Neuronal stem cell (in vitro differentiated cells): ENCODE results near the gene OR5K2.

Source experiments
- DNase-seq: peaks from one replicate; pipeline ENCODE4 v3.0.0-alpha.2; 2013; ENCODE audit warnings: low spot score
- H2AFZ ChIP-seq: one replicate; pipeline ENCODE4 v1.6.1; 2013; ENCODE audit warnings: mild to moderate bottlenecking, low read length, inconsistent platforms
- H2AK5ac ChIP-seq: 2 replicates; pipeline ENCODE4 v1.6.1; 2013; ENCODE audit warnings: low read depth, mild to moderate bottlenecking, inconsistent platforms, low read length, moderate library complexity, mixed read lengths
- H2BK120ac ChIP-seq: 2 replicates; pipeline ENCODE4 v1.6.1; 2013; ENCODE audit warnings: low read depth, mild to moderate bottlenecking, inconsistent platforms, low read length, moderate library complexity, mixed read lengths
- H2BK12ac ChIP-seq: one replicate; pipeline ENCODE4 v1.6.1; 2013; ENCODE audit warnings: low read length, inconsistent platforms
- H2BK15ac ChIP-seq: 2 replicates; pipeline ENCODE4 v1.6.1; 2013; ENCODE audit warnings: mild to moderate bottlenecking, low read length, inconsistent platforms, mixed read lengths
- H2BK5ac ChIP-seq: one replicate; pipeline ENCODE4 v1.6.1; 2013; ENCODE audit warnings: inconsistent platforms, mild to moderate bottlenecking, low read length, moderate library complexity
- H3K14ac ChIP-seq: one replicate; pipeline ENCODE4 v1.6.1; 2013; ENCODE audit warnings: low read length, inconsistent platforms
- H3K18ac ChIP-seq: 2 replicates; pipeline ENCODE4 v1.6.1; 2013; ENCODE audit warnings: low read length, inconsistent platforms
- H3K23ac ChIP-seq: 2 replicates; pipeline ENCODE4 v1.6.1; 2013; ENCODE audit warnings: low read depth, mild to moderate bottlenecking, mixed read lengths, low read length, inconsistent platforms; ENCODE audit not compliant: poor library complexity
- H3K27ac ChIP-seq: replicated peaks from 3 replicates; pipeline ENCODE4 v1.5.1; 2013; ENCODE audit warnings: low read length, inconsistent platforms
- H3K27me3 ChIP-seq, 3 experiments: 2 replicates each; pipeline ENCODE4 v1.6.1; 2013; ENCODE audit warnings: low read length in 3 of 3, mild to moderate bottlenecking in 2 of 3, inconsistent platforms in 1 of 3, low read depth in 1 of 3, mixed read lengths in 1 of 3, moderate library complexity in 1 of 3; ENCODE audit not compliant: control insufficient read depth in 3 of 3, insufficient read depth in 3 of 3
- H3K36me3 ChIP-seq, 2 donors: replicated peaks in 1 of 2; 2 replicates each; pipeline ENCODE4 v1.6.1; 2013; ENCODE audit warnings: low read length in 2 of 2; ENCODE audit not compliant: control insufficient read depth in 2 of 2, insufficient read depth in 2 of 2
- H3K4ac ChIP-seq: 2 replicates; pipeline ENCODE4 v1.6.1; 2013; ENCODE audit warnings: inconsistent platforms, mild to moderate bottlenecking, low read length, moderate library complexity
- H3K4me1 ChIP-seq, 2 donors: 1 replicate in 1 of 2; 2 replicates in 1 of 2; pipeline ENCODE4 v1.6.1; 2013; ENCODE audit warnings: low read length in 2 of 2, low read depth in 1 of 2; ENCODE audit not compliant: control insufficient read depth in 2 of 2, insufficient read depth in 1 of 2
- H3K4me2 ChIP-seq: one replicate; pipeline ENCODE4 v1.6.1; 2013; ENCODE audit warnings: mild to moderate bottlenecking, low read length, inconsistent platforms; ENCODE audit not compliant: insufficient read depth, poor library complexity, severe bottlenecking
- H3K4me3 ChIP-seq, 2 donors: 2 replicates each; pipeline ENCODE4 v1.5.1; 2013; ENCODE audit warnings: low read length in 2 of 2, mild to moderate bottlenecking in 2 of 2, inconsistent platforms in 1 of 2, moderate library complexity in 1 of 2
- H3K79me1 ChIP-seq: one replicate; pipeline ENCODE4 v1.6.1; 2013; ENCODE audit warnings: low read depth, mild to moderate bottlenecking, inconsistent platforms, low read length, moderate library complexity
- H3K9ac ChIP-seq: one replicate; pipeline ENCODE4 v1.6.1; 2013; ENCODE audit warnings: mild to moderate bottlenecking, low read depth, low read length, inconsistent platforms; ENCODE audit not compliant: poor library complexity
- H3K9me3 ChIP-seq, 2 donors: replicated peaks in 1 of 2; 2 replicates each; pipeline versions ENCODE3 to v1.6.1; 2013; ENCODE audit warnings: low read length in 2 of 2, mild to moderate bottlenecking in 2 of 2, inconsistent platforms in 1 of 2, low read depth in 1 of 2, mixed read lengths in 1 of 2, moderate library complexity in 1 of 2; ENCODE audit not compliant: control insufficient read depth in 2 of 2, insufficient read depth in 1 of 2
- H4K8ac ChIP-seq: one replicate; pipeline ENCODE4 v1.6.1; 2013; ENCODE audit warnings: low read depth, mild to moderate bottlenecking, inconsistent platforms, low read length, moderate library complexity
- H4K91ac ChIP-seq: one replicate; pipeline ENCODE4 v1.6.1; 2013; ENCODE audit warnings: low read length, low read depth, mild to moderate bottlenecking, inconsistent platforms; ENCODE audit not compliant: poor library complexity
- WGBS, 2 donors: extraction: QIAGEN DNeasy Blood & Tissue Kit; methylation state at CpG; one replicate each; pipeline ENCODE4 v1.1.7; 2013; ENCODE audit warnings: missing lambda C conversion rate in 2 of 2, mixed read lengths in 1 of 2; ENCODE audit not compliant: insufficient read length in 2 of 2, insufficient replicate concordance in 1 of 2; ENCODE audit errors: extremely low coverage in 2 of 2; 5-methylcytosine and 5-hydroxymethylcytosine counted together

Gene OR5K2

GRCh38 chr3:98454929-98455328, 42.6 kb upstream of the OR5K2 start:
- no peak overlapping the region for H3K4ac ChIP-seq
- no peaks in the 10 kb centered on the region for H3K36me3 ChIP-seq
- no peaks in the 10 kb centered on the region for H3K27me3 ChIP-seq
- no peak overlapping the region for H3K9ac ChIP-seq
- H4K8ac ChIP-seq = no peak overlapping the region
- no peak overlapping the region for H3K4me2 ChIP-seq
- no peak overlapping the region for H2AK5ac ChIP-seq
- H3K18ac ChIP-seq = no peak overlapping the region
- no peak overlapping the region for H3K27ac ChIP-seq
- H3K23ac ChIP-seq = no peak overlapping the region
- H2BK120ac ChIP-seq = no peak overlapping the region
- no peak overlapping the region for H2AFZ ChIP-seq
- H3K9me3 ChIP-seq = no peaks in the 10 kb centered on the region
- no peak overlapping the region for H3K4me3 ChIP-seq
- no peaks in the 10 kb centered on the region for H3K79me1 ChIP-seq
- no peak overlapping the region for H3K14ac ChIP-seq
- no peak for DNase-seq
- no peaks in the 10 kb centered on the region for H3K4me1 ChIP-seq
- H4K91ac ChIP-seq = no peak overlapping the region
- WGBS, 2 donors = no CpG with 5 or more reads among the region's 1 CpG
- H2BK15ac ChIP-seq = no peak overlapping the region
- H2BK12ac ChIP-seq = no peak overlapping the region
- no peak overlapping the region for H2BK5ac ChIP-seq

GRCh38 chr3:98457543-98457942, 39.9 kb upstream of the OR5K2 start:
- H4K8ac ChIP-seq = no peak overlapping the region
- no peak overlapping the region for H3K4me2 ChIP-seq
- H3K9me3 ChIP-seq = no peaks in the 10 kb centered on the region
- DNase-seq = no peak
- no peak overlapping the region for H2BK120ac ChIP-seq
- no peak overlapping the region for H2BK12ac ChIP-seq
- no peak overlapping the region for H2BK5ac ChIP-seq
- H2BK15ac ChIP-seq = no peak overlapping the region
- H3K4me1 ChIP-seq = no peaks in the 10 kb centered on the region
- no peaks in the 10 kb centered on the region for H3K27me3 ChIP-seq
- H4K91ac ChIP-seq = no peak overlapping the region
- H3K27ac ChIP-seq = no peak overlapping the region
- no peak overlapping the region for H3K4ac ChIP-seq
- no peak overlapping the region for H2AFZ ChIP-seq
- WGBS, 2 donors = no CpG with 5 or more reads among the region's 2 CpGs
- no peak overlapping the region for H3K14ac ChIP-seq
- H3K36me3 ChIP-seq = no peaks in the 10 kb centered on the region
- H3K18ac ChIP-seq = no peak overlapping the region
- no peak overlapping the region for H3K23ac ChIP-seq
- H3K79me1 ChIP-seq = no peaks in the 10 kb centered on the region
- H2AK5ac ChIP-seq = no peak overlapping the region
- H3K9ac ChIP-seq = no peak overlapping the region
- no peak overlapping the region for H3K4me3 ChIP-seq

- H2BK15ac ChIP-seq = no peak overlapping the region
- H3K4me2 ChIP-seq = no peak overlapping the region
- no peak overlapping the region for H3K4ac ChIP-seq
- no peak overlapping the region for H2BK5ac ChIP-seq
- H4K91ac ChIP-seq = no peak overlapping the region
- no peaks in the 10 kb centered on the region for H3K9me3 ChIP-seq
- no peak overlapping the region for H2AK5ac ChIP-seq
- H2AFZ ChIP-seq = no peak overlapping the region
- no peak overlapping the region for H2BK12ac ChIP-seq
- H3K79me1 ChIP-seq = no peaks in the 10 kb centered on the region
- no peak overlapping the region for H3K27ac ChIP-seq
- H3K27me3 ChIP-seq = no peaks in the 10 kb centered on the region
- H3K4me3 ChIP-seq = no peak overlapping the region
- no peak for DNase-seq
- H4K8ac ChIP-seq = no peak overlapping the region
- H3K36me3 ChIP-seq = no peaks in the 10 kb centered on the region
- H3K9ac ChIP-seq = no peak overlapping the region
- H3K23ac ChIP-seq = no peak overlapping the region
- H3K14ac ChIP-seq = no peak overlapping the region
- no peaks in the 10 kb centered on the region for H3K4me1 ChIP-seq
- no peak overlapping the region for H3K18ac ChIP-seq
- no peak overlapping the region for H2BK120ac ChIP-seq
Observed at GRCh38 chr3:98460220-98460619, 37.3 kb upstream of the OR5K2 start.

GRCh38 chr3:98462901-98463300, 34.6 kb upstream of the OR5K2 start, which contains the start of gene OR5K1:
TSS of gene OR5K1 (plus strand) at chr3:98463201. CDS start at chr3:98469577, 6,376 bp downstream.
- no peaks in the 10 kb centered on the region for H3K4me1 ChIP-seq

More at GRCh38 chr3:98462901-98463300, 34.6 kb upstream of the OR5K2 start, which contains the start of gene OR5K1:
- no peak within 1 kb of the TSS for H3K4ac ChIP-seq
- H4K91ac ChIP-seq = no peak within 1 kb of the TSS
- no peak within 1 kb of the TSS for H2BK12ac ChIP-seq
- no peak within 1 kb of the TSS for H2AK5ac ChIP-seq
- no peaks in the 10 kb centered on the region for H3K9me3 ChIP-seq
- H2BK15ac ChIP-seq = no peak within 1 kb of the TSS
- DNase-seq = no peak
- no peak within 1 kb of the TSS for H3K14ac ChIP-seq
- H2BK5ac ChIP-seq = no peak within 1 kb of the TSS
- no peak within 1 kb of the TSS for H4K8ac ChIP-seq
- H2BK120ac ChIP-seq = no peak within 1 kb of the TSS
- no peak within 1 kb of the TSS for H3K4me2 ChIP-seq
- H3K23ac ChIP-seq = no peak within 1 kb of the TSS
- no CpG with 5 or more reads among the region's 1 CpG for WGBS, 2 donors
- H3K79me1 ChIP-seq = no peaks in the 10 kb centered on the region
- no peaks in the 10 kb centered on the region for H3K36me3 ChIP-seq
- no peak within 1 kb of the TSS for H3K18ac ChIP-seq
- no peak within 1 kb of the TSS for H3K9ac ChIP-seq
- no peak within 1 kb of the TSS for H3K4me3 ChIP-seq
- H2AFZ ChIP-seq = no peak within 1 kb of the TSS
- no peaks in the 10 kb centered on the region for H3K27me3 ChIP-seq
- H3K27ac ChIP-seq = no peak within 1 kb of the TSS
